HG03159 (cell line): ENCODE results near the gene RAD51B.
"Not testable (repeated sequence)": the region's sequence is repeated elsewhere in the genome, so short reads cannot be mapped to it uniquely, and the experiment has no call there.

Experiments used
- ATAC-seq: cut with Tn5 transposase; IDR thresholded peaks from one replicate; pipeline ENCODE4 v1.9.1; 2021; ENCODE audit warnings: mild to moderate bottlenecking, moderate library complexity; ENCODE audit not compliant: unreplicated experiment

The RAD51B gene

DNA sequence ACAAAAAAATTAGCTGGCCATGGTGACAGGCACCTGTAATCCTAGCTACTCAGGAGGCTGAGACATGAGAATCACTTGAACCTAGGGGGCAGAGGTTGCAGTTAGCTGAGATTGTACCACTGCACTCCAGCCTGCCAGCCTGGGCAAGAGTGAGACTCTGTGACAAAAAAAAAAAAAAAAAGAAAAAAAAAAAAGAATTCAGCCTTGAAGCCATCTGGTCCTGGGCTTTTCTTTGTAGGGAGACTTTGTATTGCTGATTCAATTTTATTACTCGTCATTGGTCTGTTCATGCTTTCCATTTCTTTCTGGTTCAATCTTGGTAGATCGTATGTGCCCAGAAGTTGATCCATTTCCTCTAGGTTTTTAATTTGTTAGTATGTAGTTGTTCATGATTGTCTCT is 243.1 kb downstream of the RAD51B start:
- ATAC-seq = no peak

DNA sequence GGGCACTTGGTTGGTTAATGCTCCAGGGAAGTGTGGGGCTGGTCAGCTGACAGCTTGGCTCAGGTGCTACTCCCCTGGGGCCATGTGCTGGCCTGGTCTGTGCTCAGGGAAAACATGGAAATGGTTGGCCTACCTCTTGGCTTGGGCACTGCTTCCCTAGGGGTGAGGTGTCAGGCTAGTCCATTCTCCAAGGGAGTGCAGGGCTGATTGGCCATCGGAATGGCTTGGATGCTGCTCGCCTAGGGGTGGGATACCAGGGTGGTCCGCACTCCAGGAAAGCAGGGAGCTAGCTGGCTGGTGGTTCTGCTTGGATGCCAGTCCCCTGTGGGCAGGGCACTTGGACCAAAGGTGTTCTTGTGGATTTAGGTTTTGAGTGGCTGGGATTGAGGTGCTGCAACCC is 245.7 kb downstream of the RAD51B start:
- ATAC-seq = no peak

DNA sequence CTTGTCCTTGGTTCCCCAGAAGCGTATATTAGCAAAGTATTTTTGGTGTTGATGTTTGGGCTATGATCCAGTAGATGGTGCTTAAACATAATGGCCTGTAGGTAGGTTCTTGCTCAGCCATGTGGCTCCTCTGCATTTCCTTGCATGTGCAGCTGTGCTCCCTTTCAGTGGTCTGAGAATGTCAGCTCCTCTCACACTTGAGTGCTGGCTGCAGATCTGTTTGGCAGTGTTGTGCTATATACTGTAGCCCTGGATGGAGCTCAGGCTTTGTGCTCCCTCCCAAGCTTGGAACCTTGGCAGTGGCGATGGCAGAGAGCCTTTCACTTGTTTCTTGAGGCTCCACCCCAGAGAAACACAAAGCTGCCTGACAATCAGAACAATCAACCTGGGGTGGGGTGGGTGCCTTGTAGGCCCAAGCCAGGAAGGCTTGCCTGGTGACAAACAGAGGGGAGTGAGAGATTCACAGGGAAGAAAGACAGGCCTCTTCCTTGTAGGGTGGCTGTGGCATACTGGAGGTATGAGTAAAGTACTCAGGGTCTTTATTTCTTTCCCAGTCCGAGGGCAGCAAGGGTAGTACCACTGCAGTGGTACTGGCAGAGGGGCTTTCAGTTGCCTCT is 255.3 kb downstream of the RAD51B start:
- no peak for ATAC-seq

DNA sequence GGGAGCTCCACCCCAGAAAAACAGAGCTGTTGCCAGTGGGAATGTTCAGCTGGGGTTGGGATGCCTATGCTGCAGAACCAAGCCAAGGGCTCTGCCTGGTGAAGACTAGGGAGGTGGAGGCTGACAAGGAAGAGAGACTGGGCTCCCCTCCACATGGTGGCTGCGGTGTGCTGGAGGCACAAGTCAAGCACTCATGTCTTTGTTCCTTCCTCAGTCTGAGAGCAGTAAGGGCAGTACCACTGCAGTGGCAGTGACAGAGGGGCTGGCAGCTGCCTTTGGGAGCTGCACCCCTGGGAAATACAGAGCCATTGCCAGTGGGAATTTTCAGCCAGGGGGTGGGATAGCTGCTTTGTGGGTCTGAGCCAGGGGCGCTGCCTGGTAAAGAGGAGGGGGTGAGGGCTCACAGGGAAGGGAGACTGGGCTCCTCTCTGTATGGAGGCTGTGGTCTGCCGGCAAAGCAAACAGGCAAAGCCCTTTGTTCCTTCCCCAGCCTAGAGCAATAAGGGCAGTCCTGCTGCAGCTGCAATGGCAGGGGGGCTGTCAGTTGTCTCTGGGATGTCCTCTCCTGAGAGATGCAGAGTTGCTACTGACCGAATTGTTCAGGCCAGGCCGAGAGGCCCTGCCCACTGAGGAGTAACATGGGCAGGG is 255.9 kb downstream of the RAD51B start:
- ATAC-seq = no peak

DNA sequence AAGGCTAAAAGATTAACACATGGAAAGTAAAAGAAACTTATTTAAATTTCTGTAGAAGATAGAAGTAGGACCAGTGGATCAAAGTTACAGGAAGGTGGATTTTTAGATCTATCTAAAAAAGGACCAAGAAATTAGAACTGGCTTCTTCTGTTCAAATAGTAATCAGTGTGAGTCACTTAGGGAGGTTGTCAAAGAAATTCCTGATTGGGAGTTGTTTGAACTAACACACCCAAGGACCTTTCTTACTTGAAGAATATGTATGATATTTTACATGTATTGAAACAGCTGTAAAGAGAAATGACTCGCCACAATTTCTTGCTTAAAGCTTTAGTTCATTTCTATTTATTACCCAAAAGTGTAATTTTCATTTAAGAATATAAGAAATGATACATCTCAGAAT is 256.9 kb downstream of the RAD51B start:
- ATAC-seq = no peak

DNA sequence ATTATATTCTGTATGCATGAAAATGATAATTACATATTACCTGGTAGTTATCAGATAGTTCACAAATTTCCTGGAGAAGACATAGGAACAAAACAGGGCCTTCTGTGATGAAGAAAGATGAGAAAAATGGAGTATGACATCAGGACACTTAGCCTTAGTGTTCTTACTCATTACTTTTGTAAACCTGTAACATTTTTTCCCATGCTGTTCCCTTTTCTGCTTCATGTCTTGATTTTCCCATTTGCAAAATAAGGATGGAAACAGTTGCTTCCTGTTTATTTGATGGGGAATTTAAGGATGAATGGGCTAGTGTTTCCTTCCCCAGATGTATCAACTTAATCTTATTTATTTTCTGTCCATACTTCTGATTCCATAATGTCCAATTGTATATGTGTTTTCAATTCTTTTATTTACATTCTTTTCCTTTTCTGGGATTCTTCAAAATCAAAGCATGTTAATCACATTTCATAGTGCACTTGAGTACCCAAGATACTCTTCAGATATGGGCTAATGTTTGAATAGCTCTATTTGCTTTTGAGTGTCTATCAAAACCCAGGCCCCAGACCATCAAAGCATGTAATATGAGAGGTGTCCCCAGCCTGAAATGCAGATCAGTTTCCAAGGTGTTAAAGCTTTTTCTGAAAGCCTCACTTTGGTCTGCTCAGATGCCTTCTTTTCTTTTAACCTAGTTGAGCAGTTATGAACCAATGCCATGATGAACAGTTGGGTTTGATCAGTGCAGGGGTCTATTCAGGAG is 260.5 kb downstream of the RAD51B start:
- no peak for ATAC-seq

DNA sequence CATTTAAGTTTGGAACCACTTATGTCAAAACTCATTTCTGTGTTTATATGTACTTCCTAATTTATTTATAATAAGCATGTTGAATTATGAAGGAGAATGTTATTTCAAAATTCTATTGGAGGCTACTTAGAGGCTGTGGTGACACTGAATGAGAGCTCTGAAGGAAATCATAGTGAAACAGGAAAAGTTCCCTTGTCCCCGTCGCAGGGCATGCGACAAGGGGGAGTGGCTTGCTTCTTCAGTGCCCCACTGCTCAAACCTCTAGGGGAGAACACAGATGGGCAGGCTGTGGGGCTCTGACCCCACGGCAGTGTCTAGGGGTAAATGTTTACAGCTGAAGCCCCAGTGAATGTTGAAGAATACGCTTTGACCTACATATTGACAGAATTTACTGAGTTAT is 261.9 kb downstream of the RAD51B start:
- no peak for ATAC-seq

DNA sequence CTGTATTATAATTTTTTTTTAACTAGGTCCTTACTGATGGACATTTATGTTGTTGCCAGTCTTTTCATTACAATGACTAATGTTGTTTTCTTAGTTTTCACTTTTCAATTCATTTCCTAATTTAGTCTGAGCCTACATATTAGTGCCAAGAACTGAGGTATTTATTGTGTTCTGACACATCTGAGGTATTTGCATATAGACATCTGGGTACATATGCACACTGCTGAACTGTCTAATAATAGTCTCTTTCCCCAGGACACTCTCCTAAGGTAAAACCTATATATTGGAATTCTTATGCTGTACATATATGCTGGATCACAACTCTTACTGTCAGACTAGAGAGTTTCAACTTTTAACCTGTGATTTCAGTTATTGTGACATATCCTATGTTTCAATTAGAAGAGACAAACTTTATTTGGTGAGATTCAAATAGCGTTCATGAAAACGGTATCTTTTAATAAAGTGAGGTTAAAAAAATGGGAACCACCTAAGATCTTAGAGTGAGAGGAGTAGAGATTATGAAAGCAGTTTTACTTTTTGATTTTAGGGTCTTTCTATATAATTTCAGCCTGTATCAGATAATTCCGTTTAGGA is 263.2 kb downstream of the RAD51B start:
- ATAC-seq = no peak

DNA sequence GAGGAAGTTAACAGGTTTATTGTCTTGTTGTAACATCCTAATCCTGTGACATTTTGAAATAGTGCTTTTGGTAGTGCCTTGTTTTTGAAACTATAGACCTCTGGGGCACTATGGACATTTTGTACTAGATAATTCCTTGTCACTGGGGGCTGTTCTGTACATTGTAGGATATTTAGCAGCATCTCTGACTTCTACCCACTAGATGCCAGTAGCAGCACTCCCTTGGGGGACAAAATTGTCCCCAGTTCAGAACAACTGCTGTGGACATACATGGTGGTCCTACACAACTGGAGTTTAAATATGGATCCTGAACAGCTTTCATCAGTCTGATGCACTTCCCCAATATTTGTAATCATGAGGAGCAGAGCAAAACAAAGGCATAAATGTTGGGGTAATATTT is 264.7 kb downstream of the RAD51B start:
- ATAC-seq = no peak

DNA sequence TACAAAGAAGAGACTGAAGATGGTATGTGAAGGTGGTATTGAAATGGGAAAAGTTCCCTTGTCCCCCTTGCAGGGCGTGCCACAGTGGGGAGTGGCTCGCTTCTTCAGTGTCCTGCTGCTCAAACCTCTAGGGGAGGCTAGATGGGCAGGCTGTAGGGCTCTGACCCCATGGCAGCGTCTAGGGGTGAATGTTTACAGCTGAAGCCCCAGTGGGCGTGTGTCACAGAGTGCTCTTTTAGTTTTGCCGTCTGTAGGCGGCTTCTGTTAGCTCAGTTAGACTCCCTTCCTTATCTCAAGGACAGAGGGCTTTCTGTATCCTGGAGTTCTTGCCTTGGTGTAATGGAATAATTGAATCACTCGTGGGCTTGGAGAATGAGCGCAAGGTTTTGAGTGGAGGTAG is 266.2 kb downstream of the RAD51B start:
- no peak for ATAC-seq

DNA sequence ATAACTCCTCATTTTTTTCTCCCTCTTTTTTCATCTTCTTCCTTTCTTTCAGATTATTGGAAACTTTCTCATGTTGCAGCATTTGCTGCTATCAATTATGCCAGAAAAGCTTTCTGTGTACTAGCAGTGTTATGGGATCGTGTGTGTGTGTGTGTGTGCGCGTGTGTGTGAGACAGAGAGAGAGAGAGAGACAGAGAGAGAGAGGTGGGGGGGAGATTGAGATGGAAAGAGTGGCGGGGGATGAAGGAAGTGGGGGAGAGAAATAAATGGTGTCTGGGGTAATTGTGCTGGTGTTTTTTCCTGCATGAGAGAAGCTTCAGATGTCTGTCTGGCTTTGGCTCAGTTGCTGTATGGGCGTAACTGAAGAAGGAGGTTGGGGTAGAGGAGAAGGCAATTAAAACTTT is 268.9 kb downstream of the RAD51B start:
- ATAC-seq = no peak

DNA sequence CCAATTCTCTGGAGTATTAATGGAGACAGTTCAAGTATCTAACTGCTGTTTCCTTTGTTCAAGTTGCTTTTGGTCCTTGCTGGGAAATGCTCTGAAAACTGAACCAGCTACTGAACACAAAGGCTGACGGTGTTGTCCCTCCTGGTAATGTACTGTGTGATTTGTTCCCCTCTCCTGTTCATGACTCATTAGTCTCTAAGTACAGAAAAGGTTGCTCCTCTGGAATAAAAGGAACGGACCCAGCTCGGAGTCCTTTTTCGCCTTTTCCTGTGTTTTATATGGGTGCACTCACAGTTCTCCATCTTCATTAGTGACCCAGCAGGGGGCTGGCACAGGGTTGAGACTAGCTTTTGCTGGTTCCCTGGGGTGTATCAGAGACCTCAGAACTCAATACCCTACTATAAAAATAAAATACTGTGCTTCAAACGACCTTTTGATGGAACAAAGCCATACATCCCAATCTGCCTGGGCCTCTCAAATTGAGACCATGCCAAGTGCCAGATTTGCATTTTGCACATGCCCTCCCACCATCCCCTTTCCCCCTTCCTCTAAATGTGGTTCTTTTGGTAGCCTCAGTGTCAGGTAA is 269.7 kb downstream of the RAD51B start:
- ATAC-seq = no peak

DNA sequence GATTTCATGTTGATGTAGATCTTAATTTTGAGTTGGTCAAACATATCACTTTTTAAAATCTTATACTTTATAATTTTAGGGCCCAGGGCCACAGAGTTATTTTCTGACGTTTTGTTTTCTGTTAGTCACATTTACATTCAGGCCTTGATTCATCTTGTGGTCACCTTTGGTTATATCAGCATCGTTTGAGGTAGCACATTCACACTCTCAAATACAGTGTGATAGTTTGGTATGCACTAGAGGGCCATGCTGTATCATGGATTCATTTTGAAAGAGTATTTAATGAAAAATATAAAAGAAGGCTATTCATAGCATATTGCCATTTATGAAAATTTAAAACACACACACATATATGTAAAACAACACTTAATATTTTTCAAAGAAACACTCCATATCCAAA is 274.6 kb downstream of the RAD51B start:
- ATAC-seq = no peak

DNA sequence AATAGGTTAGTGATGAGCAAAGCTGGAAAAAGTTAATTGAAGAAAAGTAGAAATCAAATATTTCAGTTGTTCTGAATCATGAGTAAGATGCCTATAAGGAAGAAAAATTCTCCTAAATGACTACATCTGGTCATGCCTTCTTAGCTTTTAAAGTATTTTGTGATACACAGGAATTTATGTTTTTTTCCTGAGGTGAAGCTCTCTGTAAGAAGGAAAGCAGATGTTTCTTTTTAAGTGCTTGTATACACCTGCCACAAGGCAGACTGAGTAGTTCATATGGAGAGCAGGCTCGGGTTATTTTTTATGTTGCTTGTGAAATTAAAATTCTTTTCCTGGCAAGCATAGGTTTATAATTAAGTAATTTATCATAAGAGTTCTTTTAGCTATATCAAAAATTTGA is 275.2 kb downstream of the RAD51B start:
- ATAC-seq = no peak

DNA sequence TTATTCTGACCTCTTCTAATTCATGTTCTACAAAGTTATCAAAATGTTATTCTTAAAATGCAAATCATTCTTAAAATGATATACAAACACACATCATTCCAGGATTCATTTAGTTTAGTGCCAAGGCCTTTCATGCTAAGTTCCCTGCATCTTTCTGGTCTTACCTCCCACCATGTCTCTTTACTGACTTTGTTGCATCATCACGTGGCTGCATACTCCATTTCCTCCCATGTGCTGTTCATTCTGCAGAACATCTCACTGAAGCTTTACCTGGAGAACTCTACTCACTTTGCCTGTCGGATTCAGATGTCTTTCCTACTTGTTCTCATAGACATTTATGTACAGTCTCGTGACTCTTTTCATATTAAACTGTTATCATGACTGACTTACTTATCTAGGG is 278.1 kb downstream of the RAD51B start:
- ATAC-seq = no peak

DNA sequence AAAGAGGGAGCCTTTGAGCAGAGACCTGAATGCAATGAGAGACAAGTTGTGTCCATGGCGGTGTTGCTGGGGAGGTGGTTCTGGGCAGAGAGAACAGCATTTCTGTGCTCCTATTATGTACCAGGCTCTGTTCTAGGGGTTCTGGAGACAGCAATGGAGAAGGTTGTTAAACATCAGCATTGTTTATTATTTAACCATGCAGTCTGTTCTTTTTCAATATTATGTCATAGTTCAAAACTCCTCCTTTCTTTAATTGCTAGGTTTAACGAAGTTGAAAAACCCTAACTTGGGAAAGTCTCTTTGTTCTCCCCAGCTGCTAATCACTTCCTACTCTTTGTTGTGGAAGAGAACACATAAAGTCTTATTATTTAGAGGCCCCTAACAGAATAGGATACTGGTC is 279.3 kb downstream of the RAD51B start:
- no peak for ATAC-seq

DNA sequence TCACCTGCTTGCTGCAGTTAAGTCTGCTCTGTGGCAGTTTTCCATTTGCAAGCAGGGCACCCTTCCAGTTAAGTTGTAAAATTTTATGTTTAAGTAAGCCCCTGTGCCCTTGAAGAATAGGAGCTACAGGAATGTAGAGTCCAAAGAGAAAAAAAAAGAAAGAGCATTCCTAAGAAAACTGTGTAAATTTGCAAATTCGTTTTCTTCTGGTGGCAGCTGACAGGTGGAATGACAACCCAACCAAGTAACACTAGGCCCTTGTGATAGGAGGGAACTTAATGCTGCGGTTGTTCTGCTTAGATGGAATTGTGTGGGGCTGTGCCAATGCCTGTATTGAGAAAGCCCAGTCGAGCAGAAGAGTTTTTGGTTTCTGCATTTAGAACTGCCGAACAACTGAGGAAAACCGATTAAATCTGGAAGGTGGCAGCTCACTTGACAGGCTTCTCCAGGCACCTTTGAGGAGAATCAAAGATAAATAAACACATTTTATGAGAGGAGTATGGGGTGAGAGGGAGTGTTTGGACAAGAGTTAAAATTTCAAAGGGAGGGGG is 280.0 kb downstream of the RAD51B start:
- no peak for ATAC-seq

DNA sequence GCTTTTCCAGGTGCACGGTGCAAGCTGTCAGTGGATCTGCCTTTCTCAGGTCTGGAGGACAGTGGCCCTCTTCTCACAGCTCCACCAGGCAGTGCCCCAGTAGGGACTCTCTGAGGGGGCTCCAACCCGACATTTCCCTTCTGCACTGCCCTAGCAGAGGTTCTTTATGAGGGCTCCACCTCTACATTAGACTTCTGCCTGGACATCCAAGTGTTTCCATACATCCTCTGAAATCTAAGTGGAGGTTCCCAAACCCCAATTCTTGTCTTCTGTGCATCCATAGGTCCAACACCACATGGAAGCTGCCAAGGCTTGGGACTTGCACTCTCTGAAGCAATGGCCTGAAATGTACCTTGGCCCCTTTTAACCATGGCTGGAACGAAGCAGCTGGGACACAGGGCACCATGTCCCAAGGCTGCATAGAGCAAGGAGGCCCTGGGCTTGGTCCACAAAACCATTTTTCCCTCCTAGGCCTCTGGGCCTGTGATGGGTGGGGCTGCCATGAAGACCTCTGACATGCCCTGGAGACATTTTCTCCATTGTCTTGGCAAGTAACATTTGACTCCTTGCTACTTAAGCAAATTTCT is 282.2 kb downstream of the RAD51B start:
- not testable (repeated sequence) for ATAC-seq

DNA sequence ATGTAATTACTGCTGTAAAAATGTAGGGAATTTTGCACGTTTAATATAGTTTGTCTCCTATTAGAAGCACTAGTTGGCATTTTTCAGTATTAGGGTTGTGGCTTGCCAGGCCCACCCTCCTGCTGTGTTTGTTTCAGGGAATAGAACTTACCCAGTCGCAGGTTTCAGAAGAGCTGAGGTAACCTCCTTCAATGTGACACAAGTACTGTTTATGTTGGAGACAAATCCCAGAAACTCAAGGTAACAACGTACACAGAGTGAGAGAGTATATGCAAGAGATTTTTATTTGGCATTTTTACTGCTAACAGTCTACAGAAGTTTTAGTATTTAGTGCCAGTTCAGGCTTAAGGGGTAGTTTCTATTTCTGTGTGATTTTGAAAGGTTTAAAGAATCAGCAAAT is 284.3 kb downstream of the RAD51B start:
- ATAC-seq = no peak

DNA sequence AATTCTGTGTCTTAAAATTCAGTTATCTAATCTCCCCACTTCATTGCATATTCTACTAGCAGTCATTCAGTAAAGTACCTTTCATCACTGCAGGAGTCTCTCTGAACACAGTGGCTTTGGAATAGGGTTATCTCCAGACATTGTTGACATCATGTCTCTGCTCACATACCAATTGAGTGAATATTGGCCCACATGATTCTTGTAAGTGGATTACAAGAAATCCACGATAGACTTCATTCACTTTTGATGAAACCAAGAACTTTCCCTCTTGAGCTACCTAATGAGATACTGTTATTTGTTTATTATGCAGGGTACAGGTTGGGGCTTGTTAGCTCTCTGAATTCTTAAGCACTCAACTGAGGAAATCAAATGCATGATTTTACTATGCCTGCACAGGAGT is 284.9 kb downstream of the RAD51B start:
- ATAC-seq = no peak

DNA sequence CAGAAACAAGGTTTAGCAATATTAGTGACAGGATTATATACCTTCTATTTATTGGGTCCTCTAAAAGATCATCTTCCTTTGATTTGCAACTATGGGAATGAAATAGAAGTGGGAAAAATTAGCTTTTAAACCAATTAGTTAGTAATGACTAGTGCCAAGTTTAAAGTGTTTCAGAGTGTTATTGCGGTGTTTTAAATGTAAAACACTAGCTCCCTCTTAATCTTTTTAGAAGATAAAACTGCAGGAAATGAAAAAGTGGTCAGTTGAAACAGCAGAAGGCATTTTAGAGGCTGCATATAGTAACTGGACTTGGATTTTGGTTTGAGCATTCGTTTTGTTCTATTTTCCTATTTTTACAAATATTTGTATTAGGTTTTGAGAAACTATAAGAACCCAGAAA is 286.2 kb downstream of the RAD51B start:
- no peak for ATAC-seq
